H1 (cell line): Measurements from ENCODE around the gene PCDHA1. TPM values are rescaled to one million over a fixed set of nuclear protein-coding genes. Genes with fewer than 3 reads are reported as not detected.
A peak's percentile ranks its signal among the peaks of the same experiment; 100 is the strongest.

Experiments used
- CTCF ChIA-PET: fragments of 300-600 bp; sonication (Branson Sonifier 250); formaldehyde crosslinking; loops from one replicate; lab custom pipeline; 2021; ENCODE audit not compliant: partially characterized antibody; lab: Charles Lee
- POLR2A ChIA-PET: fragments of 300-600 bp; sonication (Branson Sonifier 250); formaldehyde crosslinking; loops from one replicate; lab custom pipeline; 2021; ENCODE audit warnings: inconsistent platforms; ENCODE audit not compliant: partially characterized antibody; lab: Charles Lee
- DNase-seq, 2 experiments: peaks; one replicate each; pipeline versions ENCODE4 v3.0.0 to v3.0.0-alpha.2; 2010 to 2022; ENCODE audit warnings: low spot score in 2 of 2, low read depth in 1 of 2, mixed read lengths in 1 of 2
- FAIRE-seq: peaks from 2 replicates; lab custom pipeline; 2011; peaks lifted over from hg19 to GRCh38; lab: Jason Lieb, UNC
- H2AFZ ChIP-seq: 2 replicates; pipeline ENCODE4 v1.8.1; 2012; ENCODE audit warnings: low read length, inconsistent platforms
- H2AK5ac ChIP-seq: 2 replicates; pipeline ENCODE4 v1.6.1; 2013; ENCODE audit warnings: low read depth, low read length
- H2BK120ac ChIP-seq: replicated peaks from 2 replicates; pipeline ENCODE3; 2013; ENCODE audit warnings: low read depth, low read length, inconsistent platforms
- H2BK12ac ChIP-seq: 2 replicates; pipeline ENCODE4 v1.6.1; 2013; ENCODE audit warnings: low read depth, low read length
- H2BK15ac ChIP-seq: 2 replicates; pipeline ENCODE4 v1.6.1; 2013; ENCODE audit warnings: low read length
- H2BK20ac ChIP-seq: 2 replicates; pipeline ENCODE4 v1.6.1; 2013; ENCODE audit warnings: low read length
- H2BK5ac ChIP-seq: 2 replicates; pipeline ENCODE4 v1.6.1; 2013; ENCODE audit warnings: low read depth, low read length
- H3K14ac ChIP-seq: 2 replicates; pipeline ENCODE4 v1.6.1; 2013; ENCODE audit warnings: inconsistent platforms; ENCODE audit not compliant: insufficient read length
- H3K18ac ChIP-seq: 2 replicates; pipeline ENCODE4 v1.6.1; 2013; ENCODE audit warnings: low read length; ENCODE audit errors: extremely low read depth
- H3K23ac ChIP-seq: 2 replicates; pipeline ENCODE4 v1.6.1; 2013; ENCODE audit warnings: inconsistent platforms; ENCODE audit not compliant: insufficient read length
- H3K23me2 ChIP-seq: 2 replicates; pipeline ENCODE4 v1.6.1; 2013; ENCODE audit warnings: low read depth, low read length
- H3K27ac ChIP-seq: 2 replicates; pipeline ENCODE4 v1.6.1; 2011; ENCODE audit warnings: low read depth, low read length, inconsistent platforms
- H3K27me3 ChIP-seq, 4 experiments: replicated peaks in 1 of 4; 1 replicate in 1 of 4; 2 replicates in 3 of 4; pipeline versions ENCODE4 v1.6.1 to v1.8.1; 2011 to 2013; ENCODE audit warnings: low read length in 3 of 4, mild to moderate bottlenecking in 3 of 4, inconsistent platforms in 2 of 4, mixed read lengths in 2 of 4, moderate library complexity in 1 of 4; ENCODE audit not compliant: control insufficient read depth in 3 of 4, insufficient read depth in 3 of 4; ENCODE audit errors: extremely low read depth in 1 of 4
- H3K36me3 ChIP-seq, 4 experiments: 2 replicates each; pipeline versions ENCODE4 v1.6.1 to v1.8.1; 2011 to 2013; ENCODE audit warnings: mild to moderate bottlenecking in 4 of 4, low read length in 3 of 4, moderate library complexity in 2 of 4, control low read depth in 1 of 4, inconsistent platforms in 1 of 4; ENCODE audit not compliant: insufficient read depth in 4 of 4, control insufficient read depth in 2 of 4
- H3K4ac ChIP-seq: replicated peaks from 2 replicates; pipeline ENCODE3; 2013; ENCODE audit warnings: low read length, low read depth, mixed read lengths, inconsistent platforms; ENCODE audit not compliant: insufficient read length
- H3K4me1 ChIP-seq, 4 experiments: replicated peaks in 1 of 4; 1 replicate in 1 of 4; 2 replicates in 3 of 4; pipeline versions ENCODE4 v1.6.1 to v1.8.1; 2011 to 2013; ENCODE audit warnings: low read length in 3 of 4, inconsistent platforms in 2 of 4, mixed read lengths in 1 of 4; ENCODE audit not compliant: insufficient read depth in 4 of 4, control insufficient read depth in 3 of 4
- H3K4me2 ChIP-seq, 2 experiments: 2 replicates each; pipeline versions ENCODE4 v1.6.1 to v1.8.1; 2011 to 2013; ENCODE audit warnings: low read depth in 2 of 2, low read length in 2 of 2, control low read depth in 1 of 2, inconsistent platforms in 1 of 2, mild to moderate bottlenecking in 1 of 2; ENCODE audit not compliant: insufficient read depth in 1 of 2
- H3K4me3 ChIP-seq, 4 experiments: fragments of 200-600, 300-600 bp in 1 of 4; sonication (generic), shearing (Covaris generic), sonication (Bioruptor Twin) in 1 of 4; 2 replicates each; pipeline versions ENCODE4 v1.5.1 to v1.8.1; 2011 to 2016; ENCODE audit warnings: low read length in 4 of 4, low read depth in 3 of 4, control low read depth in 2 of 4, inconsistent platforms in 2 of 4, mild to moderate bottlenecking in 2 of 4, mixed read lengths in 1 of 4, moderate library complexity in 1 of 4; ENCODE audit not compliant: insufficient read depth in 2 of 4; ENCODE audit errors: extremely low read depth in 1 of 4
- H3K56ac ChIP-seq: replicated peaks from 2 replicates; pipeline ENCODE3; 2013; ENCODE audit warnings: low read depth, mild to moderate bottlenecking, mixed read lengths, low read length, inconsistent platforms; ENCODE audit not compliant: insufficient read length
- H3K79me1 ChIP-seq: 2 replicates; pipeline ENCODE4 v1.6.1; 2013; ENCODE audit warnings: low read depth, low read length, control low read depth
- H3K79me2 ChIP-seq, 2 experiments: 2 replicates each; pipeline versions ENCODE4 v1.6.1 to v1.8.1; 2012 to 2013; ENCODE audit warnings: low read length in 2 of 2, mild to moderate bottlenecking in 2 of 2, inconsistent platforms in 1 of 2; ENCODE audit not compliant: insufficient read depth in 2 of 2, control insufficient read depth in 1 of 2
- H3K9ac ChIP-seq, 4 experiments: replicated peaks in 1 of 4; 1 replicate in 1 of 4; 2 replicates in 3 of 4; pipeline versions ENCODE4 v1.6.1 to v1.8.1; 2011 to 2013; ENCODE audit warnings: low read depth in 3 of 4, low read length in 3 of 4, control low read depth in 2 of 4, mild to moderate bottlenecking in 2 of 4, moderate library complexity in 2 of 4, inconsistent platforms in 1 of 4; ENCODE audit errors: extremely low read depth in 1 of 4
- H3K9me3 ChIP-seq, 2 experiments: 2 replicates each; pipeline versions ENCODE4 v1.6.1 to v1.8.1; 2012 to 2013; ENCODE audit warnings: mild to moderate bottlenecking in 2 of 2, moderate library complexity in 2 of 2, control low read depth in 1 of 2, inconsistent platforms in 1 of 2, low read depth in 1 of 2, low read length in 1 of 2, mixed read lengths in 1 of 2; ENCODE audit not compliant: insufficient read depth in 2 of 2
- H4K20me1 ChIP-seq, 2 experiments: replicated peaks in 1 of 2; 2 replicates each; pipeline versions ENCODE3 to v1.8.1; 2011 to 2013; ENCODE audit warnings: inconsistent platforms in 2 of 2, low read length in 2 of 2, mild to moderate bottlenecking in 1 of 2; ENCODE audit not compliant: insufficient read depth in 2 of 2, control insufficient read depth in 1 of 2
- H4K5ac ChIP-seq: 2 replicates; pipeline ENCODE4 v1.6.1; 2013; ENCODE audit warnings: low read length, low read depth, mixed read lengths, inconsistent platforms; ENCODE audit not compliant: insufficient read length
- H4K8ac ChIP-seq: 2 replicates; pipeline ENCODE4 v1.8.0; 2013; ENCODE audit warnings: mild to moderate bottlenecking, moderate library complexity, low read length, inconsistent platforms; ENCODE audit not compliant: insufficient read depth; ENCODE audit errors: extremely low read depth
- H4K91ac ChIP-seq: replicated peaks from 2 replicates; pipeline ENCODE3; 2013; ENCODE audit warnings: low read length, mixed read lengths, inconsistent platforms; ENCODE audit not compliant: insufficient read length
- ASH2L ChIP-seq: fragments of 200-600, 300-600 bp; sonication (generic); IDR thresholded peaks from one replicate; pipeline ENCODE4 v1.7.1; 2017; ENCODE audit warnings: low read length
- CHD1 ChIP-seq: IDR thresholded peaks from 2 replicates; pipeline ENCODE4 v1.6.1; 2012; ENCODE audit warnings: low read depth, low read length, improper control_type of control experiment
- CHD2 ChIP-seq: IDR thresholded peaks from 2 replicates; pipeline ENCODE4 v1.6.1; 2012; ENCODE audit warnings: low read length, improper control_type of control experiment
- CTCF ChIP-seq, 3 experiments: IDR thresholded peaks; 1 replicate in 2 of 3; 2 replicates in 1 of 3; pipeline versions ENCODE4 v1.5.1 to v1.6.1; 2011; ENCODE audit warnings: low read length in 3 of 3, mild to moderate bottlenecking in 3 of 3, inconsistent platforms in 2 of 3, low read depth in 1 of 3, moderate library complexity in 1 of 3; ENCODE audit not compliant: insufficient read depth in 1 of 3; ENCODE audit errors: control extremely low read depth in 1 of 3
- EGR1 ChIP-seq: IDR thresholded peaks from 2 replicates; pipeline ENCODE4 v1.6.1; 2011; ENCODE audit warnings: low read depth, low read length, borderline replicate concordance
- EP300 ChIP-seq, 2 experiments: IDR thresholded peaks; 1 replicate in 1 of 2; 2 replicates in 1 of 2; pipeline ENCODE4 v1.6.1; 2011 to 2012; ENCODE audit warnings: low read depth in 2 of 2, low read length in 2 of 2, mild to moderate bottlenecking in 2 of 2, borderline replicate concordance in 1 of 2, inconsistent platforms in 1 of 2, moderate library complexity in 1 of 2
- JUND ChIP-seq: IDR thresholded peaks from 2 replicates; pipeline ENCODE4 v1.6.1; 2011; ENCODE audit warnings: mild to moderate bottlenecking, improper control_type of control experiment, low read length
- RFX5 ChIP-seq: IDR thresholded peaks from 2 replicates; pipeline ENCODE4 v1.6.1; 2011; ENCODE audit warnings: low read depth, low read length, improper control_type of control experiment, borderline replicate concordance
- SIRT6 ChIP-seq: IDR thresholded peaks from one replicate; pipeline ENCODE4 v1.7.1; 2012; ENCODE audit warnings: low read length, inconsistent platforms
- WGBS, 2 experiments: shearing (Covaris generic) in 1 of 2; methylation state at CpG; one replicate each; pipeline versions ENCODE4 v1.1.6 to v1.1.7; 2013 to 2015; ENCODE audit warnings: low lambda C conversion rate in 2 of 2, mixed read lengths in 2 of 2, inconsistent platforms in 1 of 2, low coverage in 1 of 2, missing lambda C conversion rate in 1 of 2; ENCODE audit not compliant: insufficient replicate concordance in 2 of 2, insufficient coverage in 1 of 2, insufficient read length in 1 of 2; ENCODE audit errors: extremely low coverage in 1 of 2, missing lambda C conversion rate in 1 of 2; 5-methylcytosine and 5-hydroxymethylcytosine counted together
- polyA plus RNA-seq, 7 experiments: library from polyadenylated mRNA; depleted of rRNA in 3 of 7; stranded (reverse) in 5 of 7; unstranded in 2 of 7; fragments of >200 nt in 5 of 7; fragments of 200-250 nt in 2 of 7; gene quantifications; 1 replicate in 5 of 7; 2 replicates in 1 of 7; 4 replicates in 1 of 7; pipeline versions ENCODE4 v1.2.1 to v1.2.3, GENCODE V29; 2011 to 2013; ENCODE audit warnings: missing spikeins in 2 of 7, mixed read lengths in 2 of 7
- total RNA-seq: library from RNA; stranded (reverse); fragmentation: NEBNext Ultra II Directional; extraction: Animal tissue kit (Norgen Biotek cat#: 25700); gene quantifications from 2 replicates; pipeline ENCODE4 v1.2.1, GENCODE V29; 2021

PCDHA1 gene
- total and polyA plus RNA-seq, 2 of the 8 experiments (the other 6 are each of a cell fraction or from before 2014, with no cell fraction given): 0.23 to 0.50 TPM

DNA sequence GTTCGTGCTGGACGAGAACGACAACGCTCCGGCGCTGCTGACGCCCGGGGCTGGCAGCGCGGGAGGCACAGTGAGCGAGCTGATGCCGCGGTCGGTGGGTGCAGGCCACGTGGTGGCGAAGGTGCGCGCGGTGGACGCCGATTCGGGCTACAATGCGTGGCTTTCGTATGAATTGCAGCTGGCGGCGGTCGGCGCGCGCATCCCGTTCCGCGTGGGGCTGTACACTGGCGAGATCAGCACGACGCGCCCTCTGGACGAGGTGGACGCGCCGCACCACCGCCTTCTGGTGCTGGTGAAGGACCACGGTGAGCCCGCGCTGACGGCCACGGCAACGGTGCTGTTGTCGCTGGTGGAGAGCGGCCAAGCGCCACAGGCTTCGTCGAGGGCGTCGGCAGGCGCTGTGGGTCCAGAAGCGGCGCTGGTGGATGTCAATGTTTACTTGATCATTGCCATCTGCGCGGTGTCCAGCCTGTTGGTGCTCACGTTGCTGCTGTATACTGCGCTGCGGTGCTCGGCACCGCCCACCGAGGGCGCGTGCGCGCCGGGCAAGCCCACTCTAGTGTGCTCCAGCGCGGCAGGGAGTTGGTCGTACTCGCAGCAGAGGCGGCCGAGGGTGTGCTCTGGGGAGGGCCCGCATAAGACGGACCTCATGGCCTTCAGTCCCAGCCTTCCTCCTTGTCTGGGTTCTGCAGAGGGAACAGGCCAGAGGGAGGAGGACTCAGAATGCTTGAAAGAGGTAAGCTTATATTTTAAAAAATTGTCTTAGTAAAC lies 98.2 kb downstream of the PCDHA1 start:
- Histone ChIP-seq H4K20me1 (peaks cover 0 to 5% of the 10 kb centered on the region in 2 experiments), H3K23me2 (no peaks in the 10 kb centered on the region), H3K9ac (no peak overlapping the region), H3K79me1 (no peaks in the 10 kb centered on the region; the same call in 1 of the 2 replicates), H3K23ac (no peak overlapping the region), H3K79me2 (no peaks in the 10 kb centered on the region; a peak in 1 of 4 replicates), H3K18ac (no peak overlapping the region), H3K56ac (no peak overlapping the region), H2BK12ac (no peak overlapping the region), H2BK20ac (no peak overlapping the region), H2BK5ac (no peak overlapping the region), H2BK120ac (no peak overlapping the region), H2BK15ac (no peak overlapping the region), H3K4me2 (no peak overlapping the region), H4K91ac (no peak overlapping the region), H4K5ac (no peak overlapping the region), H2AFZ (no peak overlapping the region), H3K36me3 (peaks cover 0 to 5% (median 0%) of the 10 kb centered on the region in 4 experiments; a peak in 1 of 8 replicates), H3K14ac (no peak overlapping the region), H4K8ac (peak overlapping the region; percentile 5; the same call in 1 of the 2 replicates), H3K4me1 (no peaks in the 10 kb centered on the region), H3K27ac (no peak overlapping the region), H3K4me3 (no peak overlapping the region), H3K4ac (no peak overlapping the region), H2AK5ac (no peak overlapping the region), H3K9me3 (no peaks in the 10 kb centered on the region; a peak in 1 of 4 replicates), H3K27me3 (no peaks in the 10 kb centered on the region)
- ChIA-PET POLR2A (interaction anchor here (0.7 to 2.7 kb wide), 2 partner anchors 42 to 156 kb away, joined by 3 to 17 read pairs; partner anchors contain the start of gene PCDHAC1), CTCF (interaction anchor here (0.6 to 7.5 kb wide), 15 partner anchors 10 to 298 kb away, joined by 3 to 95 read pairs (median 8); partner anchors contain the start of genes PCDHA4, PCDHAC1, PCDHB1 and PCDHB16)
- DNase-seq (no peak), FAIRE-seq (no peak)
- WGBS, 2 experiments: 97% methylated on average over 74 of the region's 79 CpGs; no CpG with 5 or more reads in 1 of the 2 experiments
- no peak for TF ChIP-seq ASH2L
- no peak for TF ChIP-seq RFX5
- no peak for TF ChIP-seq EP300 (IDR thresholded peaks at IDR 0.05; ENCODE audit: borderline replicate concordance in 1 of 2, low read depth in 2 of 2, low read length in 2 of 2)
- no peak for TF ChIP-seq CHD1
- no peak for TF ChIP-seq SIRT6
- no peak for TF ChIP-seq JUND
- no peak for TF ChIP-seq CTCF (IDR thresholded peaks at IDR 0.05; ENCODE audit: control extremely low read depth in 1 of 3, insufficient read depth in 1 of 3, low read depth in 1 of 3, low read length in 3 of 3)
- no peak for TF ChIP-seq CHD2
- TF ChIP-seq EGR1: no peak
